H1 (cell line): ENCODE measurements around the gene KHSRP. TPM values are rescaled to one million over a fixed set of nuclear protein-coding genes. Genes with fewer than 3 reads are reported as not detected.

Experiments
- CTCF ChIA-PET: fragments of 300-600 bp; sonication (Branson Sonifier 250); formaldehyde crosslinking; loops from one replicate; lab custom pipeline; 2021; ENCODE audit not compliant: partially characterized antibody; lab: Charles Lee
- POLR2A ChIA-PET: fragments of 300-600 bp; sonication (Branson Sonifier 250); formaldehyde crosslinking; loops from one replicate; lab custom pipeline; 2021; ENCODE audit warnings: inconsistent platforms; ENCODE audit not compliant: partially characterized antibody; lab: Charles Lee
- DNase-seq, 2 experiments: peaks; one replicate each; pipeline versions ENCODE4 v3.0.0 to v3.0.0-alpha.2; 2010 to 2022; ENCODE audit warnings: low spot score in 2 of 2, low read depth in 1 of 2, mixed read lengths in 1 of 2
- FAIRE-seq: peaks from 2 replicates; lab custom pipeline; 2011; peaks lifted over from hg19 to GRCh38; lab: Jason Lieb, UNC
- H2AFZ ChIP-seq: 2 replicates; pipeline ENCODE4 v1.8.1; 2012; ENCODE audit warnings: low read length, inconsistent platforms
- H2AK5ac ChIP-seq: 2 replicates; pipeline ENCODE4 v1.6.1; 2013; ENCODE audit warnings: low read depth, low read length
- H2BK120ac ChIP-seq: replicated peaks from 2 replicates; pipeline ENCODE3; 2013; ENCODE audit warnings: low read depth, low read length, inconsistent platforms
- H2BK12ac ChIP-seq: 2 replicates; pipeline ENCODE4 v1.6.1; 2013; ENCODE audit warnings: low read depth, low read length
- H2BK15ac ChIP-seq: 2 replicates; pipeline ENCODE4 v1.6.1; 2013; ENCODE audit warnings: low read length
- H2BK20ac ChIP-seq: 2 replicates; pipeline ENCODE4 v1.6.1; 2013; ENCODE audit warnings: low read length
- H2BK5ac ChIP-seq: 2 replicates; pipeline ENCODE4 v1.6.1; 2013; ENCODE audit warnings: low read depth, low read length
- H3K14ac ChIP-seq: 2 replicates; pipeline ENCODE4 v1.6.1; 2013; ENCODE audit warnings: inconsistent platforms; ENCODE audit not compliant: insufficient read length
- H3K18ac ChIP-seq: 2 replicates; pipeline ENCODE4 v1.6.1; 2013; ENCODE audit warnings: low read length; ENCODE audit errors: extremely low read depth
- H3K23ac ChIP-seq: 2 replicates; pipeline ENCODE4 v1.6.1; 2013; ENCODE audit warnings: inconsistent platforms; ENCODE audit not compliant: insufficient read length
- H3K23me2 ChIP-seq: 2 replicates; pipeline ENCODE4 v1.6.1; 2013; ENCODE audit warnings: low read depth, low read length
- H3K27ac ChIP-seq: 2 replicates; pipeline ENCODE4 v1.6.1; 2011; ENCODE audit warnings: low read depth, low read length, inconsistent platforms
- H3K27me3 ChIP-seq, 4 experiments: replicated peaks in 1 of 4; 1 replicate in 1 of 4; 2 replicates in 3 of 4; pipeline versions ENCODE4 v1.6.1 to v1.8.1; 2011 to 2013; ENCODE audit warnings: low read length in 3 of 4, mild to moderate bottlenecking in 3 of 4, inconsistent platforms in 2 of 4, mixed read lengths in 2 of 4, moderate library complexity in 1 of 4; ENCODE audit not compliant: control insufficient read depth in 3 of 4, insufficient read depth in 3 of 4; ENCODE audit errors: extremely low read depth in 1 of 4
- H3K36me3 ChIP-seq, 4 experiments: 2 replicates each; pipeline versions ENCODE4 v1.6.1 to v1.8.1; 2011 to 2013; ENCODE audit warnings: mild to moderate bottlenecking in 4 of 4, low read length in 3 of 4, moderate library complexity in 2 of 4, control low read depth in 1 of 4, inconsistent platforms in 1 of 4; ENCODE audit not compliant: insufficient read depth in 4 of 4, control insufficient read depth in 2 of 4
- H3K4ac ChIP-seq: replicated peaks from 2 replicates; pipeline ENCODE3; 2013; ENCODE audit warnings: low read length, low read depth, mixed read lengths, inconsistent platforms; ENCODE audit not compliant: insufficient read length
- H3K4me1 ChIP-seq, 4 experiments: replicated peaks in 1 of 4; 1 replicate in 1 of 4; 2 replicates in 3 of 4; pipeline versions ENCODE4 v1.6.1 to v1.8.1; 2011 to 2013; ENCODE audit warnings: low read length in 3 of 4, inconsistent platforms in 2 of 4, mixed read lengths in 1 of 4; ENCODE audit not compliant: insufficient read depth in 4 of 4, control insufficient read depth in 3 of 4
- H3K4me2 ChIP-seq, 2 experiments: 2 replicates each; pipeline versions ENCODE4 v1.6.1 to v1.8.1; 2011 to 2013; ENCODE audit warnings: low read depth in 2 of 2, low read length in 2 of 2, control low read depth in 1 of 2, inconsistent platforms in 1 of 2, mild to moderate bottlenecking in 1 of 2; ENCODE audit not compliant: insufficient read depth in 1 of 2
- H3K4me3 ChIP-seq, 4 experiments: fragments of 200-600, 300-600 bp in 1 of 4; sonication (generic), shearing (Covaris generic), sonication (Bioruptor Twin) in 1 of 4; 2 replicates each; pipeline versions ENCODE4 v1.5.1 to v1.8.1; 2011 to 2016; ENCODE audit warnings: low read length in 4 of 4, low read depth in 3 of 4, control low read depth in 2 of 4, inconsistent platforms in 2 of 4, mild to moderate bottlenecking in 2 of 4, mixed read lengths in 1 of 4, moderate library complexity in 1 of 4; ENCODE audit not compliant: insufficient read depth in 2 of 4; ENCODE audit errors: extremely low read depth in 1 of 4
- H3K56ac ChIP-seq: replicated peaks from 2 replicates; pipeline ENCODE3; 2013; ENCODE audit warnings: low read depth, mild to moderate bottlenecking, mixed read lengths, low read length, inconsistent platforms; ENCODE audit not compliant: insufficient read length
- H3K79me1 ChIP-seq: 2 replicates; pipeline ENCODE4 v1.6.1; 2013; ENCODE audit warnings: low read depth, low read length, control low read depth
- H3K79me2 ChIP-seq, 2 experiments: 2 replicates each; pipeline versions ENCODE4 v1.6.1 to v1.8.1; 2012 to 2013; ENCODE audit warnings: low read length in 2 of 2, mild to moderate bottlenecking in 2 of 2, inconsistent platforms in 1 of 2; ENCODE audit not compliant: insufficient read depth in 2 of 2, control insufficient read depth in 1 of 2
- H3K9ac ChIP-seq, 4 experiments: replicated peaks in 1 of 4; 1 replicate in 1 of 4; 2 replicates in 3 of 4; pipeline versions ENCODE4 v1.6.1 to v1.8.1; 2011 to 2013; ENCODE audit warnings: low read depth in 3 of 4, low read length in 3 of 4, control low read depth in 2 of 4, mild to moderate bottlenecking in 2 of 4, moderate library complexity in 2 of 4, inconsistent platforms in 1 of 4; ENCODE audit errors: extremely low read depth in 1 of 4
- H3K9me3 ChIP-seq, 2 experiments: 2 replicates each; pipeline versions ENCODE4 v1.6.1 to v1.8.1; 2012 to 2013; ENCODE audit warnings: mild to moderate bottlenecking in 2 of 2, moderate library complexity in 2 of 2, control low read depth in 1 of 2, inconsistent platforms in 1 of 2, low read depth in 1 of 2, low read length in 1 of 2, mixed read lengths in 1 of 2; ENCODE audit not compliant: insufficient read depth in 2 of 2
- H4K20me1 ChIP-seq, 2 experiments: replicated peaks in 1 of 2; 2 replicates each; pipeline versions ENCODE3 to v1.8.1; 2011 to 2013; ENCODE audit warnings: inconsistent platforms in 2 of 2, low read length in 2 of 2, mild to moderate bottlenecking in 1 of 2; ENCODE audit not compliant: insufficient read depth in 2 of 2, control insufficient read depth in 1 of 2
- H4K5ac ChIP-seq: 2 replicates; pipeline ENCODE4 v1.6.1; 2013; ENCODE audit warnings: low read length, low read depth, mixed read lengths, inconsistent platforms; ENCODE audit not compliant: insufficient read length
- H4K8ac ChIP-seq: 2 replicates; pipeline ENCODE4 v1.8.0; 2013; ENCODE audit warnings: mild to moderate bottlenecking, moderate library complexity, low read length, inconsistent platforms; ENCODE audit not compliant: insufficient read depth; ENCODE audit errors: extremely low read depth
- H4K91ac ChIP-seq: replicated peaks from 2 replicates; pipeline ENCODE3; 2013; ENCODE audit warnings: low read length, mixed read lengths, inconsistent platforms; ENCODE audit not compliant: insufficient read length
- ASH2L ChIP-seq: fragments of 200-600, 300-600 bp; sonication (generic); IDR thresholded peaks from one replicate; pipeline ENCODE4 v1.7.1; 2017; ENCODE audit warnings: low read length
- BCL11A ChIP-seq, 2 experiments: IDR thresholded peaks; one replicate each; pipeline ENCODE4 v1.6.1; 2011; ENCODE audit warnings: low read depth in 2 of 2, low read length in 2 of 2, mild to moderate bottlenecking in 2 of 2
- EGR1 ChIP-seq: IDR thresholded peaks from 2 replicates; pipeline ENCODE4 v1.6.1; 2011; ENCODE audit warnings: low read depth, low read length, borderline replicate concordance
- NRF1 ChIP-seq: IDR thresholded peaks from 2 replicates; pipeline ENCODE4 v1.6.1; 2011; ENCODE audit warnings: mild to moderate bottlenecking, low read depth, low read length, improper control_type of control experiment
- POLR2A ChIP-seq, 2 experiments: IDR thresholded peaks; 1 replicate in 1 of 2; 2 replicates in 1 of 2; pipeline ENCODE4 v1.6.1; 2011; ENCODE audit warnings: low read depth in 2 of 2, low read length in 2 of 2, mild to moderate bottlenecking in 2 of 2; ENCODE audit errors: control extremely low read depth in 1 of 2
- WGBS, 2 experiments: shearing (Covaris generic) in 1 of 2; methylation state at CpG; one replicate each; pipeline versions ENCODE4 v1.1.6 to v1.1.7; 2013 to 2015; ENCODE audit warnings: low lambda C conversion rate in 2 of 2, mixed read lengths in 2 of 2, inconsistent platforms in 1 of 2, low coverage in 1 of 2, missing lambda C conversion rate in 1 of 2; ENCODE audit not compliant: insufficient replicate concordance in 2 of 2, insufficient coverage in 1 of 2, insufficient read length in 1 of 2; ENCODE audit errors: extremely low coverage in 1 of 2, missing lambda C conversion rate in 1 of 2; 5-methylcytosine and 5-hydroxymethylcytosine counted together
- polyA plus RNA-seq, 7 experiments: library from polyadenylated mRNA; depleted of rRNA in 3 of 7; stranded (reverse) in 5 of 7; unstranded in 2 of 7; fragments of >200 nt in 5 of 7; fragments of 200-250 nt in 2 of 7; gene quantifications; 1 replicate in 5 of 7; 2 replicates in 1 of 7; 4 replicates in 1 of 7; pipeline versions ENCODE4 v1.2.1 to v1.2.3, GENCODE V29; 2011 to 2013; ENCODE audit warnings: missing spikeins in 2 of 7, mixed read lengths in 2 of 7
- total RNA-seq: library from RNA; stranded (reverse); fragmentation: NEBNext Ultra II Directional; extraction: Animal tissue kit (Norgen Biotek cat#: 25700); gene quantifications from 2 replicates; pipeline ENCODE4 v1.2.1, GENCODE V29; 2021
- TF ChIP-seq, protein P1 (sequence below), 3 experiments: IDR thresholded peaks; 1 replicate in 2 of 3; 2 replicates in 1 of 3; pipeline versions ENCODE4 v1.5.1 to v1.6.1; 2011; ENCODE audit warnings: low read length in 3 of 3, mild to moderate bottlenecking in 3 of 3, inconsistent platforms in 2 of 3, low read depth in 1 of 3, moderate library complexity in 1 of 3; ENCODE audit not compliant: insufficient read depth in 1 of 3; ENCODE audit errors: control extremely low read depth in 1 of 3
- TF ChIP-seq, protein P2 (sequence below): IDR thresholded peaks from 2 replicates; pipeline ENCODE4 v1.6.1; 2011; ENCODE audit warnings: low read length, improper control_type of control experiment

Gene KHSRP
- total and polyA plus RNA-seq, 2 of the 8 experiments (the other 6 are each of a cell fraction or from before 2014, with no cell fraction given) = 143 to 573 TPM

DNA sequence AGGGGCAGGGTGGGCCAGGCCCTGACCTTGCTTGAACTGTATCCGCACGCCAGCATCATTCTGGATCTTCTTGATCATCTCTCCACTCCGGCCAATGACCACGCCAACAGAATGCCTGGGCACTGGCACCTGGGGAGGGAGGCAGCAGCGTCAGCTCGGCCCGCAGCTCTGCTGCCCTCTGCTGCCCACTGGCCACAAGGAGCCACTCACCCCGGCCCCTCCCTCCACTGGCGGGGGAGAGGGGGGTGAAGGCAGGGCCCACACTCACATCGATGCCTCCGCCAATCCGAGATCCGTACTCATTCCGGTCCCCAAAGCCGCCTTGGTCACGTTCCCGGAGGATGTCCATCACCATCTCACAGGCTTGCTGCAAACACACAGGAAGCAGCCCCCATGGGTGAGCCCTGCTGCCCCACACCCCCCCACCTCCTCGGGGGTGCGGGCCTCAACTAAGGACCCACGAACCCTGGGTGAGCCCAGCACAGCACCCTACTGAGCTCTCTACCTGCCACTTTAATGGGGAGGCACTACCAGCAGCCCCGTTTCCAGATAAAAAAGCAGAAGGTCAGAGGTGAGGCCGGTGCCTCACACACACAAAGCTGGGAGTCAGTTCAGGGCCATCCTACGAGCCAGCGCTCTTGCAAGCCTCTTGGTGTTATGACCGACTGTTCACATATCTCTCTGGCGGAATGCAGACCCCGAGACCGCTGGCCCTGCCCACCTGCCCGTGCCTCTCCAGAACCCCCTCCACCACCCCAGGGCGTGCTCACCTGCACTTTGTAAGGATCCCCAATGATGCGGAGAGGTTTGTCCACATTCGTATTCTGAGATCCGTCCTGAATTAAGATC is 6.7 kb downstream of the KHSRP start:
- H2BK120ac ChIP-seq = no peak overlapping the region
- H3K14ac ChIP-seq = no peak overlapping the region
- peaks cover 0 to 4% (median 0%) of the 10 kb centered on the region in 4 experiments; a peak in 3 of 7 replicates for H3K4me1 ChIP-seq
- no peak overlapping the region for H3K23ac ChIP-seq
- H3K27ac ChIP-seq = no peak overlapping the region
- no peak overlapping the region for H4K91ac ChIP-seq
- H4K5ac ChIP-seq = no peak overlapping the region
- peak overlapping the region; percentile 35; the same call in 1 of the 2 replicates for H4K8ac ChIP-seq
- no peak overlapping the region for H2BK20ac ChIP-seq
- H3K18ac ChIP-seq = no peak overlapping the region
- H3K56ac ChIP-seq = no peak overlapping the region
- FAIRE-seq (no peak), DNase-seq (peak in 1 of 2 experiments; percentile 65)
- POLR2A ChIA-PET = interaction anchor here (0.8 to 1.5 kb wide), 8 partner anchors 14 to 209 kb away, joined by 3 to 6 read pairs (median 3); partner anchors contain the start of genes ALKBH7 and CRB3
- no peak overlapping the region for H2AK5ac ChIP-seq
- H3K9me3 ChIP-seq = no peaks in the 10 kb centered on the region
- CTCF ChIA-PET = interaction anchor here (0.6 to 1.4 kb wide), 5 partner anchors 9 to 228 kb away, joined by 3 to 5 read pairs (median 3); no protein-coding TSS in a partner anchor
- peaks cover 22 to 56% of the 10 kb centered on the region in 2 experiments for H3K79me2 ChIP-seq
- no peak overlapping the region for H3K4me2 ChIP-seq
- H4K20me1 ChIP-seq = peaks cover 44 to 67% of the 10 kb centered on the region in 2 experiments
- H3K36me3 ChIP-seq = peaks cover 51 to 90% (median 78%) of the 10 kb centered on the region in 4 experiments
- no peak overlapping the region for H3K4ac ChIP-seq
- H2BK12ac ChIP-seq = no peak overlapping the region
- H3K23me2 ChIP-seq = no peaks in the 10 kb centered on the region
- no peak overlapping the region for H3K9ac ChIP-seq
- no peaks in the 10 kb centered on the region for H3K27me3 ChIP-seq
- H2BK5ac ChIP-seq = no peak overlapping the region; the same call in 1 of the 2 replicates
- H2BK15ac ChIP-seq = no peak overlapping the region
- 91% methylated on average over 23 of the region's 33 CpGs; no CpG with 5 or more reads in 1 of the 2 experiments for WGBS, 2 experiments
- H3K79me1 ChIP-seq = peaks cover 20% of the 10 kb centered on the region
- H3K4me3 ChIP-seq = no peak overlapping the region
- H2AFZ ChIP-seq = no peak overlapping the region
- TF ChIP-seq EGR1 = no peak
- no peak for TF ChIP-seq BCL11A (IDR thresholded peaks at IDR 0.05; ENCODE audit: low read depth in 2 of 2, low read length in 2 of 2)
- no peak for TF ChIP-seq ASH2L
- no peak for TF ChIP-seq NRF1
- peak in 1 of 2 experiments; percentile 53; a peak in 1 of 3 replicates for TF ChIP-seq POLR2A (IDR thresholded peaks at IDR 0.05; ENCODE audit: control extremely low read depth in 1 of 2, low read depth in 2 of 2, low read length in 2 of 2)
- TF ChIP-seq, protein P1, sequence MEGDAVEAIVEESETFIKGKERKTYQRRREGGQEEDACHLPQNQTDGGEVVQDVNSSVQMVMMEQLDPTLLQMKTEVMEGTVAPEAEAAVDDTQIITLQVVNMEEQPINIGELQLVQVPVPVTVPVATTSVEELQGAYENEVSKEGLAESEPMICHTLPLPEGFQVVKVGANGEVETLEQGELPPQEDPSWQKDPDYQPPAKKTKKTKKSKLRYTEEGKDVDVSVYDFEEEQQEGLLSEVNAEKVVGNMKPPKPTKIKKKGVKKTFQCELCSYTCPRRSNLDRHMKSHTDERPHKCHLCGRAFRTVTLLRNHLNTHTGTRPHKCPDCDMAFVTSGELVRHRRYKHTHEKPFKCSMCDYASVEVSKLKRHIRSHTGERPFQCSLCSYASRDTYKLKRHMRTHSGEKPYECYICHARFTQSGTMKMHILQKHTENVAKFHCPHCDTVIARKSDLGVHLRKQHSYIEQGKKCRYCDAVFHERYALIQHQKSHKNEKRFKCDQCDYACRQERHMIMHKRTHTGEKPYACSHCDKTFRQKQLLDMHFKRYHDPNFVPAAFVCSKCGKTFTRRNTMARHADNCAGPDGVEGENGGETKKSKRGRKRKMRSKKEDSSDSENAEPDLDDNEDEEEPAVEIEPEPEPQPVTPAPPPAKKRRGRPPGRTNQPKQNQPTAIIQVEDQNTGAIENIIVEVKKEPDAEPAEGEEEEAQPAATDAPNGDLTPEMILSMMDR (IDR thresholded peaks at IDR 0.05; ENCODE audit: control extremely low read depth in 1 of 3, insufficient read depth in 1 of 3, low read depth in 1 of 3, low read length in 3 of 3) = peak; percentile 43 to 69 (median 60)
- TF ChIP-seq, protein P2, sequence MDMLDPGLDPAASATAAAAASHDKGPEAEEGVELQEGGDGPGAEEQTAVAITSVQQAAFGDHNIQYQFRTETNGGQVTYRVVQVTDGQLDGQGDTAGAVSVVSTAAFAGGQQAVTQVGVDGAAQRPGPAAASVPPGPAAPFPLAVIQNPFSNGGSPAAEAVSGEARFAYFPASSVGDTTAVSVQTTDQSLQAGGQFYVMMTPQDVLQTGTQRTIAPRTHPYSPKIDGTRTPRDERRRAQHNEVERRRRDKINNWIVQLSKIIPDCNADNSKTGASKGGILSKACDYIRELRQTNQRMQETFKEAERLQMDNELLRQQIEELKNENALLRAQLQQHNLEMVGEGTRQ = no peak
